Posterior vena cava (tissue), 2 donors: ENCODE results near the gene HS2ST1. TPM values are rescaled to one million over a fixed set of nuclear protein-coding genes. Genes with fewer than 3 reads are reported as not detected.

Source experiments
- DNase-seq: peaks from one replicate; pipeline ENCODE4 v3.0.0-alpha.2; 2020; ENCODE audit warnings: low spot score
- intact Hi-C, 2 donors: fragments of 100-400 bp; cut with DNase I; formaldehyde crosslinking; loops; one replicate each; pipeline versions ENCODE4 v1.14.1 to v1.14.2; 2022 to 2023
- total RNA-seq, 2 donors: library from RNA; stranded (reverse); fragmentation: NEBNext Ultra II Directional; extraction: Animal tissue kit (Norgen Biotek cat#: 25700); gene quantifications; one replicate each; pipeline ENCODE4 v1.2.1, GENCODE V29; 2021
- donor health status: DM: yes; HTN: yes; CAD: no.
- donor health status: DM: yes; HTN: yes; CAD: no.

Gene HS2ST1
- total RNA-seq, 2 donors from 2014 or later = 24.7 to 27.1 TPM

DNA sequence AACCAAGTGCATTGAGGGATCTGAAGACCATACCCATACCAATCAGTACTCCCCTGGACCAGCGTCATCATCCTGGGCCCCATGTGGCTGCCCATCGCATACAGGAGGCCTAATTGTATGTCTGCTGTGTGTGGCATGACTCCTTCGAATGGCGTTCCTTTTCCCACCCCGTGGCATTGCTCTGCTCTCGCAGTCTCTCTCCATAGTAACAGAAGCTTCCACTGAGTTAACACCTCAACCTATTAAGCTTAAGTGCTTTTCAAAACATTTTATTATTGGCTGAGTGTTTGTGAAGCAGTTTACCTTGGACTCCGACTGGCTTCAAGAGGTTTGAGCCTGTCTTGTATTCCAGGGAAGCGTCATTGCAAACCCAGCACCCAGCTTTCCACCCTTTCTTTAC, 227.1 kb downstream of the HS2ST1 start:
- intact Hi-C loops = no loop called here
- no peak for DNase-seq

- intact Hi-C loops = no loop called here
- DNase-seq = no peak
Measured at GRCh38 chr1:87143413-87144135, 229.1 kb downstream of the HS2ST1 start.

GRCh38 chr1:87144316-87144895, 230.0 kb downstream of the HS2ST1 start:
- intact Hi-C loops = no loop called here
- DNase-seq = no peak

GRCh38 chr1:87144981-87145380, 230.5 kb downstream of the HS2ST1 start:
- no peak for DNase-seq
- intact Hi-C loops = no loop called here

DNA sequence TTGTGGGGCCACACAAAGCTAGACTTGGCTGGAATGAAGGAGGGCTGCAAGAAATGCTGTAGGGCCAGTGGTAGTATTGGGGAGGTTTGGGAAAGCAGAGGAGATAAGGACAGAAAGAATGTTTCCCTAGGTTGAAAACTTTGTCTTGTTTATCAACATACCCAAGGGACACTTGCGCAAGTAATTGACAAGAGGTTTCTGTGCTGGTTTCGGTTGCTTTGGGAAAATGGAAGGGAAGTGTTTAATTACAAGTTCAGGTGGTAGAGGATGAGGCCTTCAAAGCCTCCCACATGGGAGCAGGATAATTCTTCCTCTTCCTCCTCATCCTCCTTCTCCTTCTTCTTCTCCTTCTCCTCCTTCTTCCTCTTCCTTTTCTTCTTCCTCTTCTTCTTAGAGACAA, 232.1 kb downstream of the HS2ST1 start:
- intact Hi-C loops = no loop called here
- no peak for DNase-seq

DNA sequence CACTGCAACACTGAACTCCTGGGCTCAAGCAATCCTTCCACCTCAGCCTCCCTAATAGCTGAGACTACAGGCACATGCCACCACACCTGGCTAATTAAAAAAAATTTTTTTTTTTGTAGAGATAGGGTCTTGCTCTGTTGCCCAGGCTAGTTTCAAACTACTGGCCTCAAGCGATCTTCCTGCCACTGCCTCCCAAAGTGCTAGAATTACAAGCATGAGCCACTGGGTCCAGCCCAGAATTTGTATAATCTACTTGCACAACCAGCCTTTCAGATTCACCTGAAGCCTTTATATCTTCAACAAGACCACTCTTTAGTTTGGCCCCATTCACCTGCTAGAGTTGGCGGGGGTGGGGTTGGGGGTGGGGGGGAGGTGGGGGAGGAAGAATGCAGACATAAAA, 232.6 kb downstream of the HS2ST1 start:
- no peak for DNase-seq
- intact Hi-C loops = no loop called here

DNA sequence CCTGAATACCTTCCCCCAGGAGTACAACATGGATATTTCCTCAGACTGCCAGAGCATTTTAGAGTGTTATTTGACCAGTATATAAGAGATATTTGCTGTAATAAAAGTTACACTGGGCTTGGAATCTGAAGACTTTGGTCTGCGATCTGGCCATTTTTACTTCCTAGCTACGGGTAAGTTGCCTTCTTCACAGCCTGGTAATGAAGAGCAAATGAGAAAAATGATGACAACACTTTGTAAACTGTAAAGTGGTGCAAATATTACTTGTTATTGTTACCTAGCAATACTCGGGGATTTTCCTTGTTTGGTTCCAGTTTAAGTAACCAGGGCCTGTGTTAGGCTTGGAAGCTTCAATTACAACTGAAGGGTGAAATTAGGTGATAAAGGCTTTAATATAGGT, 233.4 kb downstream of the HS2ST1 start:
- DNase-seq = no peak
- intact Hi-C loops = no loop called here

DNA sequence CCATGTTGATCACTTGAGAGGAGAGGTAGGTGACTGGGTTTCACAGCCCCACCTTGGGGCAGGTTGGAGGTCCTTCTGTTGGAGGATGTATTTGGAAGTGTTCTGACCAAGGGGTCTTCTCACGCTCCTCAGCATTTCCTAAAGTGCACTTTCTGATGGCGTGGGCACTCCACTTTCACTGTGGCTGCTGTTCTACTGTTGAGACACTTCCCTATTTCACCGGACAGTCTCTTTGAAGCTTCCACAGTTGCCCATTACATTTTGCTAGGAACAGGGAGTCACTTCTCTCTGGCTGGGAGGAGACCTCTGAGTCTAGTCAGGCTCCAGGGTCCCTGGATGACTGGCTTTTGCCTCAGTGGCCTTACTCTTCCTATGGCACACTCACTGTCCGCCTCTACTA, 234.2 kb downstream of the HS2ST1 start:
- no peak for DNase-seq
- intact Hi-C loops = no loop called here

- intact Hi-C loops = loop anchor here in 1 of 2 donors (10.0 kb wide), 1 partner anchor 125 kb away; no protein-coding TSS in a partner anchor
Measured at GRCh38 chr1:87149241-87150041, 235.0 kb downstream of the HS2ST1 start.

GRCh38 chr1:87150143-87150542, 235.7 kb downstream of the HS2ST1 start:
- no peak for DNase-seq
- intact Hi-C loops = loop anchor here in 1 of 2 donors (10.0 kb wide), 1 partner anchor 125 kb away; no protein-coding TSS in a partner anchor

More at GRCh38 chr1:87149241-87150041, 235.0 kb downstream of the HS2ST1 start:
- no peak for DNase-seq

- intact Hi-C loops = loop anchor here in 1 of 2 donors (10.0 kb wide), 1 partner anchor 123 kb away; no protein-coding TSS in a partner anchor
- peak; percentile 92 for DNase-seq
Measured at GRCh38 chr1:87151500-87152421, 237.3 kb downstream of the HS2ST1 start.

GRCh38 chr1:87154384-87154783, 239.9 kb downstream of the HS2ST1 start:
- intact Hi-C loops = loop anchor here in 1 of 2 donors (10.0 kb wide), 1 partner anchor 120 kb away; no protein-coding TSS in a partner anchor
- DNase-seq = no peak

- intact Hi-C loops = loop anchor here in 1 of 2 donors (10.0 kb wide), 1 partner anchor 120 kb away; no protein-coding TSS in a partner anchor
- no peak for DNase-seq
Measured at GRCh38 chr1:87155170-87155569, 240.7 kb downstream of the HS2ST1 start.

DNA sequence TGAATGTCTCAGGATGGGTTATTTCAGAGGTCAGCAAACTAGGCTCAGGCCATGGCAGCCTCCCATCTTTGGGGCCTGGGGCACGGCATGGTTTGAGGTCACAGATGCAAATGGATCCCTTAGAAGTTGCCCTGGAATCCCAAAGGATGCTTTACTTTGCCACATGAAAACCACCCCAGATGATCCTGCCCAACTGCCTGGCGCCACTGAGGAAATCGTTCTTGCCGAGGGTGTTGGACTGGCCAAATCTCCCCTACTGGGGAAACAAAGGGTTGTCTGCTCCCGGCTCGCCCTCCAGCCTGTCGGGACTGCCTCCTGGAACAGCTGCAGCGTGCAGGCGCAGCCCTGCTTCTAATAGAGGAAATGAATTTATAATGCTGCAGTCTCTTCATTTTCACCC, 241.2 kb downstream of the HS2ST1 start:
- intact Hi-C loops = loop anchor here in 1 of 2 donors (10.0 kb wide), 1 partner anchor 119 kb away; no protein-coding TSS in a partner anchor
- DNase-seq = no peak

DNA sequence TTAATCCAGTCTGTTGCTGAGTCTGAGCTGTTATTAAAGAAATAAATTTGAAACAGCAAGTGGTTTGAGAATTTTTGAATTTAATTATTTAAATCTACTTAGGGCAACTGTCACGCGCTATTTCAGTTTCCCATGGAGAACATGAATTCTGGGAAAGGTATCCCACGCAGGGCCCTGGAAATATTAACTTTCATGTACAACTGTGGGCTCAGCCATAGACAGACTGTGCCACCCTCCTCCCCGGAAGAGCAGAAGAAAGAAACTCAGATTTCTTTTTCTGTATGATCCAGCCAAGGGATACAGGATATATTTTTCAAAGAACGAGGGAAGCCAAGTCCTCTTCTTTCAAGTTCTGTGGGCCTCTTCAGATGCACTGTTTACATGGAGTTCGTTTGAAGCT, 241.7 kb downstream of the HS2ST1 start:
- intact Hi-C loops = loop anchor here in 1 of 2 donors (10.0 kb wide), 1 partner anchor 119 kb away; no protein-coding TSS in a partner anchor
- no peak for DNase-seq

- DNase-seq = no peak
- intact Hi-C loops = loop anchor here in 1 of 2 donors (10.0 kb wide), 1 partner anchor 115 kb away; no protein-coding TSS in a partner anchor
Measured at GRCh38 chr1:87159378-87159915, 245.0 kb downstream of the HS2ST1 start.
